SK-N-MC (cell line): ENCODE results near the gene MUC6.

ENCODE experiments used
- EZH2 ChIP-seq: fragments of 200-600 bp; sonication (generic); IDR thresholded peaks from one replicate; pipeline ENCODE4 v1.6.1; 2017; ENCODE audit warnings: antibody characterized with exemption
- FOXP2 ChIP-seq: optimal IDR thresholded peaks from 2 replicates; pipeline ENCODE3; 2011; ENCODE audit warnings: mild to moderate bottlenecking, moderate library complexity; ENCODE audit not compliant: insufficient read depth; ENCODE audit errors: extremely low read length, control extremely low read depth

- no peak for TF ChIP-seq EZH2
- TF ChIP-seq FOXP2: no peak
These were observed 67.7 kb downstream of the MUC6 start for GRCh38 chr11:968822-969221.
